Measurements from ENCODE around the gene FOXI1.

Gene FOXI1

DNA sequence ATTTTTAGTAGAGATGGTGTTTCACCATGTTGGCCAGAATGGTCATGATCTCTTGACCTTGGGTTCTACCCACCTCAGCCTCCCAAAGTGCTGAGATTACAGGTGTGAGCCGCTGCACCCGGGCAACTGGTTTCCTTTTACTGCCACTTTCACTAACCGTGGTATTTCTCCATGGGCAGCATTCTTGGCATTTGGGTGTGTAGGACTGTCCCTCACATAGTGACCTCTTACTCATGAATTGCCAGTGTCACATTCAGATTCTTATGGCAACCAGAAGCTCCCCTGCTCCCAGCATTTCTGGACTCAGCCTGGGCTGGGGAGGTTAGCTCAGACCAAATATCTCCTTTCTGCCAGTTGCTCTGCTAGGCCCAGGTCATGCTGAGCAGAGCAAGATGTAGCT is 50.1 kb downstream of the FOXI1 start:
- H3K4me3 Mint-ChIP-seq: no peak overlapping the region

DNA sequence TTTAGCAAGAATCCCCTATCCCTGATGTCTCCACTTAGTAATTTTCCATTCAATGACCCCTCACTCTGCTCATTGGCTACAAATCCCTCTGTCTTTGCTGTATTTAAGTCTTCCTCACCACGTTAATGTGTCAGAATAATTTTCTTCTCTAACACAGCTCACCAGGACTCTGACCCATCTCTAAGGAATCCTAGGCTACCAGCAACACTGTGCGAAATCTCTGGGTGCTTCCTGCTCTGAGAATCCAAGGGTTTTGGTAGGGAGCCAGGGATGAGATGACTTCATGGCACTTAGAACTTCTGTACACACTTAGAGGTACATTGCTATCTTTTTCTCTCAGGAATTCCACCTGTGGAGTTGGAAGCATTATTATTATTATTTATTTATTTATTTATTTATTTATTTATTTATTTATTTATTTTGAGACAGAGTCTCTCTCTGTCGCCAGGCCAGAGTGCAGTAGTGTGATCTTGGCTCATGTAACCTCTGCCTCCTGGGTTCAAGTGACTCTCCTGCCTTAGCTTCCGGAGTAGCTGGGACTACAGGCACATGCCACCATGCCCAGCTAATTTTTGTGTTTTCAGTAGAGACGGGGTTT is 53.5 kb downstream of the FOXI1 start:
- Mint-ChIP-seq H3K27me3 (peaks cover 1% of the 10 kb centered on the region), H3K36me3 (ENCODE audit: low read depth) (no peaks in the 10 kb centered on the region), H3K27ac (no peak overlapping the region), H3K4me1 (ENCODE audit: low read depth) (no peaks in the 10 kb centered on the region), H3K4me3 (no peak overlapping the region), H3K9me3 (no peaks in the 10 kb centered on the region)
- intact Hi-C loops (cut with micrococcal nuclease): no loop called here

More for the DNA sequence above, 50.1 kb downstream of the FOXI1 start:
- intact Hi-C loops (cut with micrococcal nuclease): no loop called here
- H3K9me3 Mint-ChIP-seq: no peaks in the 10 kb centered on the region
- H3K4me1 Mint-ChIP-seq (ENCODE audit: low read depth): no peaks in the 10 kb centered on the region
- H3K27me3 Mint-ChIP-seq: no peaks in the 10 kb centered on the region
- no peaks in the 10 kb centered on the region for H3K36me3 Mint-ChIP-seq (ENCODE audit: low read depth)
- no peak overlapping the region for H3K27ac Mint-ChIP-seq

Data from dendritic cell treated with granulocyte-macrophage colony-stimulating factor and Interleukin-4, amounts not matched to agents 40 ng/mL and 50 ng/mL, for 4 days (primary cell).